ENCODE data around the gene SAMD1.

SAMD1 gene

GRCh38 chr19:14072535-14073260, 17.9 kb downstream of the SAMD1 start, which contains the start of gene MISP3:
TSS of gene MISP3 (plus strand) at chr19:14072786. CDS start at chr19:14073310, 524 bp downstream.
- Histone ChIP-seq H3K27me3 (ENCODE audit: insufficient read depth, low read length) (peaks cover 5% of the 10 kb centered on the region), H3K4me1 (ENCODE audit: control insufficient read depth in 1 of 2, insufficient read depth in 2 of 2, low read length in 2 of 2) (peaks cover 17 to 22% of the 10 kb centered on the region in 2 experiments), H2BK120ac (ENCODE audit: insufficient read depth, low read length, poor library complexity) (peak within 1 kb of the TSS; percentile 62), H4K12ac (ENCODE audit: low read depth, low read length) (peak within 1 kb of the TSS; percentile 35), H3K36me3 (ENCODE audit: control insufficient read depth in 1 of 2, insufficient read depth in 2 of 2, low read length in 2 of 2) (no peaks in the 10 kb centered on the region), H3K9ac (ENCODE audit: low read length) (peak within 1 kb of the TSS; percentile 59), H2AFZ (ENCODE audit: insufficient read depth, low read length, poor library complexity) (peak within 1 kb of the TSS; percentile 66), H3K9me3 (ENCODE audit: insufficient read depth, low read depth, low read length) (no peaks in the 10 kb centered on the region), H4K91ac (ENCODE audit: low read depth, low read length) (peak within 1 kb of the TSS; percentile 91), H2AK5ac (ENCODE audit: low read length) (no peak within 1 kb of the TSS), H2BK12ac (ENCODE audit: low read length) (no peak within 1 kb of the TSS), H3K4me3 (ENCODE audit: low read depth, low read length) (peak within 1 kb of the TSS; percentile 62), H4K8ac (ENCODE audit: low read depth, low read length) (peak within 1 kb of the TSS; percentile 90), H3K23ac (ENCODE audit: low read length) (no peak within 1 kb of the TSS), H3K18ac (ENCODE audit: low read length) (peak within 1 kb of the TSS; percentile 80), H3K14ac (ENCODE audit: low read length) (peak within 1 kb of the TSS; percentile 88), H3K4ac (ENCODE audit: low read depth, low read length) (peak within 1 kb of the TSS; percentile 67), H3K79me2 (ENCODE audit: control insufficient read depth, insufficient read depth, low read length, poor library complexity) (peaks cover 1% of the 10 kb centered on the region), H3K27ac (ENCODE audit: low read depth, low read length) (no peak within 1 kb of the TSS), H3K4me2 (ENCODE audit: low read length) (peak within 1 kb of the TSS; percentile 97), H3K79me1 (ENCODE audit: low read length) (peaks cover 17% of the 10 kb centered on the region), H2BK5ac (ENCODE audit: low read depth, low read length, poor library complexity) (no peak within 1 kb of the TSS)
- no CpG with 5 or more reads among the region's 51 CpGs for WGBS (ENCODE audit: extremely low coverage, insufficient coverage, insufficient read length)
- DNase-seq: peak; percentile 63 to 68

- Histone ChIP-seq H2BK5ac (ENCODE audit: low read depth, low read length, poor library complexity) (no peak overlapping the region), H4K12ac (ENCODE audit: low read depth, low read length) (no peak overlapping the region), H3K27me3 (ENCODE audit: insufficient read depth, low read length) (peaks cover 5% of the 10 kb centered on the region), H3K36me3 (ENCODE audit: control insufficient read depth in 1 of 2, insufficient read depth in 2 of 2, low read length in 2 of 2) (no peaks in the 10 kb centered on the region), H2AK5ac (ENCODE audit: low read length) (no peak overlapping the region), H4K8ac (ENCODE audit: low read depth, low read length) (no peak overlapping the region), H4K91ac (ENCODE audit: low read depth, low read length) (no peak overlapping the region), H3K23ac (ENCODE audit: low read length) (no peak overlapping the region), H3K4me2 (ENCODE audit: low read length) (no peak overlapping the region), H3K27ac (ENCODE audit: low read depth, low read length) (no peak overlapping the region), H3K79me2 (ENCODE audit: control insufficient read depth, insufficient read depth, low read length, poor library complexity) (peaks cover 1% of the 10 kb centered on the region), H3K18ac (ENCODE audit: low read length) (no peak overlapping the region), H3K14ac (ENCODE audit: low read length) (no peak overlapping the region), H3K4ac (ENCODE audit: low read depth, low read length) (no peak overlapping the region), H2BK120ac (ENCODE audit: insufficient read depth, low read length, poor library complexity) (no peak overlapping the region), H3K9ac (ENCODE audit: low read length) (no peak overlapping the region), H3K9me3 (ENCODE audit: insufficient read depth, low read depth, low read length) (no peaks in the 10 kb centered on the region), H2AFZ (ENCODE audit: insufficient read depth, low read length, poor library complexity) (no peak overlapping the region), H3K79me1 (ENCODE audit: low read length) (peaks cover 17% of the 10 kb centered on the region), H3K4me3 (ENCODE audit: low read depth, low read length) (no peak overlapping the region), H2BK12ac (ENCODE audit: low read length) (no peak overlapping the region), H3K4me1 (ENCODE audit: control insufficient read depth in 1 of 2, insufficient read depth in 2 of 2, low read length in 2 of 2) (peaks cover 17 to 22% of the 10 kb centered on the region in 2 experiments)
- DNase-seq: peak; percentile 68 to 90
- no CpG with 5 or more reads among the region's 43 CpGs for WGBS (ENCODE audit: extremely low coverage, insufficient coverage, insufficient read length)
Observed at GRCh38 chr19:14070268-14071050, 20.1 kb downstream of the SAMD1 start.

DNA sequence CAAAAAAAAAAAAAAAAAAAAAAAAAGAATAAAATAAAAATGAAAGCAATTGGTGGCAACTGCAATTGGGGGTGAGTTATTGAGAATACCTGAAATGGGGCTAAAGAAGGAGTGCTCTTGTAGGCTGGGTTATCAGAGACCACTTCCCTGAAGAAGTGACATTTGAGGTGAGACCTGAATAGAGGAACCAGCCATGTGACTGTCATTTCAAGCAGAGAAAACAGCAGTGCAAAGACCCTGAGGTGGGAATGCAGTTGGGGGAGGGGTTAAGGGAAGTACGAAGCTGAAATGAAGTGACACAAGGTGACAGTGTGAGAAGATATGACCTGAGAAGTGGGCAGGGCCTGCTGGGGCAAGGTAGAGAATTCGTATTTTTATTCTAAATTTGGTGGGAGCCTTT, 24.4 kb downstream of the SAMD1 start:
- Histone ChIP-seq H3K14ac (ENCODE audit: low read length) (no peak overlapping the region), H4K12ac (ENCODE audit: low read depth, low read length) (no peak overlapping the region), H3K23ac (ENCODE audit: low read length) (no peak overlapping the region), H3K27ac (ENCODE audit: low read depth, low read length) (no peak overlapping the region), H3K36me3 (ENCODE audit: control insufficient read depth in 1 of 2, insufficient read depth in 2 of 2, low read length in 2 of 2) (no peaks in the 10 kb centered on the region), H3K79me1 (ENCODE audit: low read length) (peaks cover 3% of the 10 kb centered on the region), H3K27me3 (ENCODE audit: insufficient read depth, low read length) (no peaks in the 10 kb centered on the region), H3K4me2 (ENCODE audit: low read length) (no peak overlapping the region), H3K4me3 (ENCODE audit: low read depth, low read length) (no peak overlapping the region), H2BK12ac (ENCODE audit: low read length) (no peak overlapping the region), H2BK120ac (ENCODE audit: insufficient read depth, low read length, poor library complexity) (no peak overlapping the region), H3K4ac (ENCODE audit: low read depth, low read length) (no peak overlapping the region), H3K9me3 (ENCODE audit: insufficient read depth, low read depth, low read length) (no peaks in the 10 kb centered on the region), H3K18ac (ENCODE audit: low read length) (no peak overlapping the region), H3K79me2 (ENCODE audit: control insufficient read depth, insufficient read depth, low read length, poor library complexity) (no peaks in the 10 kb centered on the region), H4K91ac (ENCODE audit: low read depth, low read length) (no peak overlapping the region), H3K4me1 (ENCODE audit: control insufficient read depth in 1 of 2, insufficient read depth in 2 of 2, low read length in 2 of 2) (peaks cover 0 to 4% of the 10 kb centered on the region in 2 experiments), H2BK5ac (ENCODE audit: low read depth, low read length, poor library complexity) (no peak overlapping the region), H2AFZ (ENCODE audit: insufficient read depth, low read length, poor library complexity) (no peak overlapping the region), H3K9ac (ENCODE audit: low read length) (no peak overlapping the region), H4K8ac (ENCODE audit: low read depth, low read length) (no peak overlapping the region), H2AK5ac (ENCODE audit: low read length) (no peak overlapping the region)
- no CpG with 5 or more reads among the region's 2 CpGs for WGBS (ENCODE audit: extremely low coverage, insufficient coverage, insufficient read length)
- DNase-seq: no peak

GRCh38 chr19:14063105-14063504, 27.4 kb downstream of the SAMD1 start:
- H2BK120ac ChIP-seq (ENCODE audit: insufficient read depth, low read length, poor library complexity): no peak overlapping the region
- no peak for DNase-seq
- H2BK12ac ChIP-seq (ENCODE audit: low read length): no peak overlapping the region
- H3K9ac ChIP-seq (ENCODE audit: low read length): no peak overlapping the region
- H3K4me1 ChIP-seq (ENCODE audit: control insufficient read depth in 1 of 2, insufficient read depth in 2 of 2, low read length in 2 of 2): peaks cover 0 to 7% of the 10 kb centered on the region in 2 experiments
- no peak overlapping the region for H3K27ac ChIP-seq (ENCODE audit: low read depth, low read length)
- H3K9me3 ChIP-seq (ENCODE audit: insufficient read depth, low read depth, low read length): no peaks in the 10 kb centered on the region
- WGBS (ENCODE audit: extremely low coverage, insufficient coverage, insufficient read length): no CpG with 5 or more reads among the region's 7 CpGs
- no peak overlapping the region for H2AFZ ChIP-seq (ENCODE audit: insufficient read depth, low read length, poor library complexity)
- no peak overlapping the region for H2AK5ac ChIP-seq (ENCODE audit: low read length)
- H3K18ac ChIP-seq (ENCODE audit: low read length): no peak overlapping the region
- H3K4ac ChIP-seq (ENCODE audit: low read depth, low read length): no peak overlapping the region
- H3K4me2 ChIP-seq (ENCODE audit: low read length): no peak overlapping the region
- no peak overlapping the region for H3K4me3 ChIP-seq (ENCODE audit: low read depth, low read length)
- H3K23ac ChIP-seq (ENCODE audit: low read length): no peak overlapping the region
- H3K27me3 ChIP-seq (ENCODE audit: insufficient read depth, low read length): peaks cover 3% of the 10 kb centered on the region
- H3K14ac ChIP-seq (ENCODE audit: low read length): no peak overlapping the region
- H3K79me1 ChIP-seq (ENCODE audit: low read length): peaks cover 3% of the 10 kb centered on the region
- H4K12ac ChIP-seq (ENCODE audit: low read depth, low read length): no peak overlapping the region
- no peaks in the 10 kb centered on the region for H3K36me3 ChIP-seq (ENCODE audit: control insufficient read depth in 1 of 2, insufficient read depth in 2 of 2, low read length in 2 of 2)
- no peaks in the 10 kb centered on the region for H3K79me2 ChIP-seq (ENCODE audit: control insufficient read depth, insufficient read depth, low read length, poor library complexity)
- H4K8ac ChIP-seq (ENCODE audit: low read depth, low read length): no peak overlapping the region
- no peak overlapping the region for H2BK5ac ChIP-seq (ENCODE audit: low read depth, low read length, poor library complexity)
- H4K91ac ChIP-seq (ENCODE audit: low read depth, low read length): no peak overlapping the region
